Activated CD4-positive, alpha-beta memory T cell treated with anti-CD3 and anti-CD28 coated beads, Interleukin-2, amount 10 ng/mL, durations not matched to agents 7 days and 5 days (primary cell): Measurements from ENCODE around the gene TBCD. TPM values are rescaled to one million over a fixed set of nuclear protein-coding genes. Genes with fewer than 3 reads are reported as not detected.
"Not testable (repeated sequence)": the region's sequence is repeated elsewhere in the genome, so short reads cannot be mapped to it uniquely, and the experiment has no call there.

Source experiments
- CTCF ChIA-PET: fragments of 350-600 bp; sonication (Branson Sonifier 250); formaldehyde crosslinking; loops from one replicate; lab custom pipeline; 2021; ENCODE audit warnings: antibody characterized with exemption, inconsistent platforms; lab: Charles Lee
- POLR2A ChIA-PET: fragments of 350-600 bp; sonication (Branson Sonifier 250); formaldehyde crosslinking; loops from one replicate; lab custom pipeline; 2021; ENCODE audit warnings: antibody characterized with exemption; lab: Charles Lee
- DNase-seq: peaks from one replicate; pipeline ENCODE4 v3.0.0-alpha.2; 2020
- H3K27ac Mint-ChIP-seq: one replicate; pipeline ENCODE4 v1.8.0; 2021; ENCODE audit warnings: mild to moderate bottlenecking, mixed read lengths
- H3K27me3 Mint-ChIP-seq: one replicate; pipeline ENCODE4 v1.8.0; 2021; ENCODE audit warnings: mixed read lengths
- H3K36me3 Mint-ChIP-seq: one replicate; pipeline ENCODE4 v1.8.0; 2021; ENCODE audit warnings: low read depth, mixed read lengths
- H3K4me1 Mint-ChIP-seq: one replicate; pipeline ENCODE4 v1.8.0; 2021; ENCODE audit warnings: mixed read lengths
- H3K4me3 Mint-ChIP-seq: one replicate; pipeline ENCODE4 v1.8.0; 2021; ENCODE audit warnings: mild to moderate bottlenecking, mixed read lengths
- H3K9me3 Mint-ChIP-seq: one replicate; pipeline ENCODE4 v1.8.0; 2021; ENCODE audit warnings: mixed read lengths
- total RNA-seq, 2 experiments: library from RNA; stranded (reverse); gene quantifications; one replicate each; pipeline ENCODE4 v1.2.3, GENCODE V29; 2021

Gene TBCD
- total RNA-seq, 2 experiments from 2014 or later: 133 to 135 TPM

DNA sequence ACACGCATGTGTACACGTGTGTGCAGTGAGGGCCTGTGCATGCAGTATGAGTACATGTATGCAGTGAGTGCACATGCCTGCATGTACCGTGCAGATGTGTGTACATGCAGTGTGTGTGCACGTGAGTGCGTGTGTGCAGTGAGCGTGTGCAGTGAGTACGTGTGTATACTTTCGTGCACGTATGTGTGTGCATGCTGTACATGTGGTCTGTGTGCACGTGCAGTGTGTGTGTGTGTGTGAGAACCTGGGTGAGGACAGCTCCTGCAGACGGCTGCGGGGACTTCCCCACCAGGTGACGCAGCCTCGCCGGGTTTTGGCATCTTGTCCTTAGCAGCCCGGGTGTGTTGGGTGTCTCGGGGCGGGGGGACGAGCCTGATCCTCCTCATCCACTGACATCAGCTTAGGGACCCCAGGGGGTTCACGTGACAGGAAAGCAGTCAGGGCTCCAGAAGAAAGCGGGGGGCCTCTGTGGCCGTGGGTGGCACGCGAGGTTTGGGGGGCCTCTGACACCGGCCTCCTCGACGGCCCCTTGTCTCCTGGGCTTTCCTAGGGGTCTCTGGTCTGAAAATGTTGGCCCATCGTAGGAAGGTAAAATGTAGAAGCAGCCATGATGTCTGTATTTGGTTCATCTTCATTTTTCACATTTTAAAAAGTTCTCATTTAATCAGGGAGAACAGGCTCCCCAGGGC is 207.5 kb downstream of the TBCD start:
- no peak for DNase-seq
- Mint-ChIP-seq H3K4me3 (no peak overlapping the region), H3K27ac (no peak overlapping the region), H3K27me3 (no peaks in the 10 kb centered on the region), H3K36me3 (peaks cover 31% of the 10 kb centered on the region), H3K9me3 (peaks cover 13% of the 10 kb centered on the region), H3K4me1 (peaks cover 7% of the 10 kb centered on the region)
- ChIA-PET POLR2A (no interaction called here), CTCF (no interaction called here)

DNA sequence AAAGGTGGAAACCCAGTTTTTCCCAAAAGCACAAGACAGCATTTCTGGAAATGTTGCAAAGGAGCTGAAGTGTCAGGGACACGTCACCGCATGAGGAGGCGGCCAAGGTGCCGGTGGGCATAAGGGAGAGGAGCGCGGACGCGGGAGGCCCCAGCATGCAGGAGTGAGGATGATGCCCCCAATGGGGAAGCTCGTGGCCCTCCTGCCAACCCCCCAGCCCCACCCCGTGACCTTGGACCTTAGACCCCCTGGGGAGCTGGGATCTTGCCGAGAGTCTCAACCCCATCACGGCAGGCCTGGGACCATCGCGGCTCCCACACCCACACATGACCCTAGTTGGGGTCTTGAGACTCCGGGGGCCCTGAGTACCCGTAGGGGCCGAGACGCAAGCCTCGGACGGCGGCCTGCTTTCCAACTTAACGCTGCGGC is 208.1 kb downstream of the TBCD start:
- DNase-seq: no peak
- peaks cover 7% of the 10 kb centered on the region for H3K4me1 Mint-ChIP-seq
- H3K27ac Mint-ChIP-seq: no peak overlapping the region
- peaks cover 9% of the 10 kb centered on the region for H3K9me3 Mint-ChIP-seq
- POLR2A ChIA-PET: no interaction called here
- H3K27me3 Mint-ChIP-seq: no peaks in the 10 kb centered on the region
- peaks cover 25% of the 10 kb centered on the region for H3K36me3 Mint-ChIP-seq
- no peak overlapping the region for H3K4me3 Mint-ChIP-seq
- CTCF ChIA-PET: no interaction called here

DNA sequence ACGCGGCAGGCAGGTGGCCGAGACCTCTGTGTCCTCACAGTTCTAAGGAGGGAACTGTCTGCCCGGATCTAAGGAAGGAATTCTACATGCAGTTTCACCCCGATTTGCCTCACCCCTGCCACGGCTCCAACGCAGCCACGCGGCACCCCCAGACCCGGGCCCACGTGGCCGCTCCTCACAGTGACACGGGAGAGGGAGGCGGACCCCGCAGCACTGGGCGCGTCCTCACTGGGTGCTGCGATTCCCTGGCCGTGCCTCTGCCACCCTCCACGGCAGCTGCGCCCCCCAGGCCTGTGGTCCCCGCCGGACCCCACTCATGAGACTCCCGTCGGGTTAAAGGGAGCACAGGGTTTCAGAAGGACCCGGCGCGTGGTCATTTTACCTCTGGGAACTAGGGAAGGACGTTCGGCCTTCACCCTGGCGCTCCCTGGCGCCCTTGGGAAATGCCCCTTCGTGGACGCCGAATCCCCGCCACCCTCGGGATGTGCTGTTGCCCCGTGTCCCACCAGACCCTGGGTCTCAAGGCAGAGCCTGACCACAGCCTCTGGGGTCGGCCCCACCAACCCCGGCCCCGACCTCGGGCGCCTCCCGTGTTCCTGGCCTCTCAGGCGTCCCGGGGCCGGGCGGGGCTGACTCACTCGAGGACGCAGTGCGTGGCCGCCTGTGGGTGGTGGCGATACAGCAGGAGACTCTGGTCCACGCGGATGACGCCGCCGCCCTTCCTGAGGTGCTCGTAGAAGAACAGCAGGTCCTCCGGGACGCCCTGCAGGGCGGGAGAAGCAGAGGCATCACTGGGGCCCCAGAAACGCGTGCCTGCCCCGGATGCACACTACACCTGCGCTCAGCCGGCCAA is 208.8 kb downstream of the TBCD start:
- CTCF ChIA-PET: no interaction called here
- Mint-ChIP-seq H3K27me3 (no peaks in the 10 kb centered on the region), H3K4me1 (peaks cover 7% of the 10 kb centered on the region), H3K4me3 (no peak overlapping the region), H3K9me3 (peaks cover 7% of the 10 kb centered on the region), H3K27ac (no peak overlapping the region), H3K36me3 (peaks cover 18% of the 10 kb centered on the region)
- no peak for DNase-seq
- POLR2A ChIA-PET: no interaction called here

DNA sequence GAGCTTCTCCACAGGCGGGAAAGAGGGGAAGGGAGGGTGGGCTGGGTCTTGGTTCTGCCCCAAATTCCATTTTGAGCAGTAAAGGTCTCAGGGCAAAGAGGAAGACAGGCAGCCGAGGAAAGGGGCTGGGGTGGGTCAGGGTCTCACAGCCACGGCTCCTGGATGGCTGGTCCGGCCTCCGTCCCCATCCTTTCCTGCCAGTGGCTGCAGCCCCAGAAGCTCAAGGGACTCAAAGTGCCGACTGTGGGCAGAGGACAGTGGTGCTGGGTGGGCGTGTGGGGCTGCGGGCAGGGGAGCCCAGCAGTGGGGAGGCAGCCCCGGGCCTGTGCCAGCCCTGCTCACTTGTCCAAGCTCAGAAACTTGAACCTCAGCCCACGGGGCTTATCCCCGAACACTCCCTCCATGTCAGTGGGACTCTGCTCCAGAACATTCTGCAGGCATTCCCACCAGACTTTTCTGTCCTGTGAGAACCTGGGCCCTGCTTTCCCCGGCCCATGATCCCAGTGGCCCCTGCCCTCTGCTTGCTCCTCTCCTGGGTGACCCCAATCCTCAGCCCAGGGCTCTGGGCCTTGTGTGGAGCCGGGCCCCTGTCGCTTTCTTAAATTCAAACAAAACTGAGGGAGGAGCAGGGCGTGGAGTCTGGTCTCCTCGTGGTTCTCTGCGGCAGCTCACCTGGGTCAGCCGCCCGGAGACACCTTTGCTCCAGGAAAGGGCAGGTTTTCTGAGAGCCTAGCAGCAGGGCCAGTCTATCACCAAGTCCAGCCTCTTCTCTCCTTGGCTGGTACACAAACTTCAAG is 209.7 kb downstream of the TBCD start:
- ChIA-PET POLR2A (no interaction called here), CTCF (no interaction called here)
- no peak for DNase-seq
- no peak overlapping the region for H3K4me3 Mint-ChIP-seq
- peaks cover 7% of the 10 kb centered on the region for H3K4me1 Mint-ChIP-seq
- peaks cover 7% of the 10 kb centered on the region for H3K9me3 Mint-ChIP-seq
- no peaks in the 10 kb centered on the region for H3K27me3 Mint-ChIP-seq
- H3K27ac Mint-ChIP-seq: no peak overlapping the region
- peaks cover 14% of the 10 kb centered on the region for H3K36me3 Mint-ChIP-seq

DNA sequence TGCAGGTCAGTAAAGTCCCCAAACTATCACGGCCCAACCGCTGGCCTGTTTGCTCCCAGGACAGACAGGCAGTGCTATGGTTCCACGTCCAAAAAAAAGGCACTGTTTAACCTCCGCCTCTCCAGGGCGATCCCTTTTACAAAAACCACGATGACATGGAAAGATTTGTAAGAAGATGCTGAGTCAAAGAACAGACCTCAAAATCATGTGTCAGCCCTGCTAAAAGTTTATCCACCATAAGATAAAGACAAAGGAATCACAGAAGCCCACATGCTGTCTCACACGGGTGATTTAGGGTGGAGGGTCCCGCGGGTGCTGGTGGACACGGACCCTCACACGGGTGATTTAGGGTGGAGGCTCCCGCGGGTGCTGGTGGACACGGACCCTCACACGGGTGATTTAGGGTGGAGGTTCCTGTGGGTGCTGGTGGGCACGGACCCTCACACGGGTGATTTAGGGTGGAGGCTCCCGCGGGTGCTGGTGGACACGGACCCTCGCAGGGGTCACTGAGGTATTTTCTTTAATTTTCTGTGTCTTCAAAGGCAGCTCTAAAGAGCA is 210.4 kb downstream of the TBCD start:
- peaks cover 14% of the 10 kb centered on the region for H3K36me3 Mint-ChIP-seq
- CTCF ChIA-PET: no interaction called here
- POLR2A ChIA-PET: no interaction called here
- peaks cover 7% of the 10 kb centered on the region for H3K9me3 Mint-ChIP-seq
- no peaks in the 10 kb centered on the region for H3K27me3 Mint-ChIP-seq
- DNase-seq: no peak
- peaks cover 7% of the 10 kb centered on the region for H3K4me1 Mint-ChIP-seq
- no peak overlapping the region for H3K27ac Mint-ChIP-seq
- H3K4me3 Mint-ChIP-seq: no peak overlapping the region

DNA sequence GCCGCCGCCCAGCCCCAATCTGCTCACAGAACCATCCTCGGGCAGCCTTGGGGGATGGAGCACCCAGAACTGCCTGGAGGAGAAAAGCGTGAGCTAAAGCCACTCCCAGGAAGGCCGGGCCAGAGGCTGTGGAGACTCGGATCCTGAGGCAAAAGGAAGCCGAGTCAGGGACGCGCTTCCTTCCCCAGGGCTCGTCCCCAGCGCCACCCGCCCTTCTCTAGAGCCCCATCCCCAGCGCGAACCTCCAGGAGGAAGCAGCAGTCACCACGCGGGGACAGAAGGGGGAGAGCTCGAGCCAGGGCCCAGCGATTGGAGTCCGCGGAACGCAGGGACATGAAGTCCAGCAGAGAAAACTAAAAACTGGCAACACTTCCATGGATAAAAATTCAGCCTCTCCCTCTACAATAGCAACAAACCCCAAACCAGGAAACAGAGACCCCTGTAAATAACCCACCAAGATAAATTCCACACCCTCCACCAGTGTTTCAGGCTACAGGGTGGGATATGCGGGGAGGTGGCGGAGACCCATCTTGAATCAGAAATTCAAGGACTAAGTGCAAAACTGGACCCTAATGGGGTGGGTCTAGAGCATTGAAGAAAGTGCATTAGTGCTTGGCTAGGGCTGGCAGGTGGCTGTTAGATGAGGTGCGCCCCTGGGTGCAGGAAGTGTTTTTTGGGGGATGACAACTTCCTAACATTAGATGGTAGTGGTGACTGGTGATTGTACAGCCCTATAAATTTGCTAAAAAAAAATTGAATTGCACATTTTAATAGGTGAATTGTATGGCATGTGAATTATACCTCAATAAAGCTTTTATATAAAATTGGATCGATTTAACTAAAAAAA is 211.5 kb downstream of the TBCD start:
- ChIA-PET POLR2A (no interaction called here), CTCF (interaction anchor here (0.6 kb wide), 1 partner anchor 192 kb away, joined by 3 read pairs; no protein-coding TSS in a partner anchor)
- Mint-ChIP-seq H3K4me3 (no peak overlapping the region), H3K27me3 (no peaks in the 10 kb centered on the region), H3K27ac (no peak overlapping the region), H3K36me3 (peaks cover 14% of the 10 kb centered on the region), H3K4me1 (peaks cover 7% of the 10 kb centered on the region), H3K9me3 (peaks cover 7% of the 10 kb centered on the region)
- peak; percentile 50 for DNase-seq

DNA sequence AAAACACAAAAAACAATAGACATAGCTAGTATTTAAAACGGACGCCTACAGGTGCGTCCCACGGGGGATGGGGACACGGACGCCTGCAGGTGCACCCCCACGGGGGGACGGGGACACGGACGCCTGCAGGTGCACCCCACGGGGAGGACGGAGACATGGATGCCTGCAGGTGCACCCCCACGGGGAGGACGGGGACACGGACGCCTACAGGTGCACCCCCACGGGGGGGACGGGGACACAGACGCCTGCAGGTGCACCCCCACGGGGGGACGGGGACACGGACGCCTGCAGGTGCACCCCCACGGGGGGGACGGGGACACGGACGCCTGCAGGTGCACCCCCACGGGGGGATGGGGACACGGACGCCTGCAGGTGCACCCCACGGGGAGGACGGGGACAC is 212.6 kb downstream of the TBCD start:
- H3K36me3 Mint-ChIP-seq, H3K4me3 Mint-ChIP-seq, H3K4me1 Mint-ChIP-seq, H3K9me3 Mint-ChIP-seq, H3K27ac Mint-ChIP-seq, POLR2A ChIA-PET, H3K27me3 Mint-ChIP-seq, CTCF ChIA-PET, DNase-seq: not testable (repeated sequence)

DNA sequence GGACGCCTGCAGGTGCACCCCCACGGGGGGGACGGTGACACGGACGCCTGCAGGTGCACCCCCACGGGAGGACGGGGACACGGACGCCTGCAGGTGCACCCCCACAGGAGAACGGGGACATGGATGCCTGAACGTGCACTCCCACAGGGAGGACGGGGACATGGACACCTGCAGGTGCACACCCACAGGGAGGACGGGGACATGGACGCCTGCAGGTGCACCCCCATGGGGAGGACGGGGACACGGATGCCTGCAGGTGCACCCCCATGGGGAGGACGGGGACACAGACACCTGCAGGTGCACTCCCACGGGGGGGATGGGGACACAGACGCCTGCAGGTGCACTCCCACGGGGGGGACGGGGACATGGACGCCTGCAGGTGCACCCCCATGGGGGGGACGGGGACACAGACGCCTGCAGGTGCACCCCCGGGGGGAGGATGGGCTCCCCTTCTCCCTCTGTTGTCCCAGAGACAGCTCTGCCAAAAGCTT is 213.0 kb downstream of the TBCD start:
- DNase-seq: peak; percentile 10
- H3K4me1 Mint-ChIP-seq: peaks cover 7% of the 10 kb centered on the region
- H3K9me3 Mint-ChIP-seq: no peaks in the 10 kb centered on the region
- H3K36me3 Mint-ChIP-seq: peaks cover under 1% of the 10 kb centered on the region
- no peak overlapping the region for H3K27ac Mint-ChIP-seq
- no peaks in the 10 kb centered on the region for H3K27me3 Mint-ChIP-seq
- ChIA-PET POLR2A (no interaction called here), CTCF (no interaction called here)
- no peak overlapping the region for H3K4me3 Mint-ChIP-seq

DNA sequence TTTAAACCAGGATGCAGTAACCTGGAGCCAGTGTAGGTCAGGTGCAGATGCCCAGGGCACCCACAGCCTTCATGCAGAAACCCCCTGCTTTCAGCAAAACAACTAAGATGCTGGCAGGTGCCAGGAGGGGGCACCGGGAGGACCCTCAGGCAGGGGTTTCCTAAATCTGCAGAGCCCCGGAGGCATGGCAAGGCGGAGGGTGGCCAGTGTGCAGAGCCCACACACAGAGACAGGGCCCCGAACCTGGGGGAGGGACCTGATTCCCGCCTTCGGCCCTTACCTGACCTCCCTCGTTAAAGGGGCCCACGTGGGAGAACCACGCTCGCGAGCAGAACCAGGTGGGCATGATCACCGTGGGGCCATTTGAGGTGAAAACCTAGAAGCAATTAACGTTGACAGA is 213.5 kb downstream of the TBCD start:
- Mint-ChIP-seq H3K27ac (no peak overlapping the region), H3K4me1 (peaks cover 7% of the 10 kb centered on the region), H3K4me3 (no peak overlapping the region), H3K27me3 (no peaks in the 10 kb centered on the region), H3K36me3 (no peaks in the 10 kb centered on the region), H3K9me3 (no peaks in the 10 kb centered on the region)
- ChIA-PET CTCF (no interaction called here), POLR2A (no interaction called here)
- DNase-seq: peak; percentile 8

DNA sequence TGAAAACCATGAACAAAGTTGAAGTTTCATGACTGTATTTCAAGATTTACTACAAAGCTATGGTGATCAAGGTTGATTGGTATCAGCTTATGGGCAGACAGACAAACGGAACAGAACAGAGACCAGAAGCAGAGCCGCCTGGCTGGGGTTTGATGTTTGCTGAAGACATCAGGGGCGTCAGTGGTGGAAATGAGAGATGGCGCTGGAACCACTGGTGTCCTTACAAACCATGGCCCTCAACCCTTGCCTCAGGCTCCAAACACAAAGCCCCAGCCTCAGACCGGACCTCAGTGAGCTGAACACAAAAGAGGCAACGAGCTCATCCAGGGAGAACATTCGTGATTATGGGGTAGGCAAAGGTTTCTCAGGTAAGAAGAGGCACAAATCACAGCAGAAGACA is 214.6 kb downstream of the TBCD start:
- peaks cover 7% of the 10 kb centered on the region for H3K4me1 Mint-ChIP-seq
- no peaks in the 10 kb centered on the region for H3K9me3 Mint-ChIP-seq
- no peaks in the 10 kb centered on the region for H3K36me3 Mint-ChIP-seq
- ChIA-PET CTCF (no interaction called here), POLR2A (no interaction called here)
- no peak overlapping the region for H3K27ac Mint-ChIP-seq
- H3K27me3 Mint-ChIP-seq: no peaks in the 10 kb centered on the region
- no peak overlapping the region for H3K4me3 Mint-ChIP-seq
- no peak for DNase-seq

DNA sequence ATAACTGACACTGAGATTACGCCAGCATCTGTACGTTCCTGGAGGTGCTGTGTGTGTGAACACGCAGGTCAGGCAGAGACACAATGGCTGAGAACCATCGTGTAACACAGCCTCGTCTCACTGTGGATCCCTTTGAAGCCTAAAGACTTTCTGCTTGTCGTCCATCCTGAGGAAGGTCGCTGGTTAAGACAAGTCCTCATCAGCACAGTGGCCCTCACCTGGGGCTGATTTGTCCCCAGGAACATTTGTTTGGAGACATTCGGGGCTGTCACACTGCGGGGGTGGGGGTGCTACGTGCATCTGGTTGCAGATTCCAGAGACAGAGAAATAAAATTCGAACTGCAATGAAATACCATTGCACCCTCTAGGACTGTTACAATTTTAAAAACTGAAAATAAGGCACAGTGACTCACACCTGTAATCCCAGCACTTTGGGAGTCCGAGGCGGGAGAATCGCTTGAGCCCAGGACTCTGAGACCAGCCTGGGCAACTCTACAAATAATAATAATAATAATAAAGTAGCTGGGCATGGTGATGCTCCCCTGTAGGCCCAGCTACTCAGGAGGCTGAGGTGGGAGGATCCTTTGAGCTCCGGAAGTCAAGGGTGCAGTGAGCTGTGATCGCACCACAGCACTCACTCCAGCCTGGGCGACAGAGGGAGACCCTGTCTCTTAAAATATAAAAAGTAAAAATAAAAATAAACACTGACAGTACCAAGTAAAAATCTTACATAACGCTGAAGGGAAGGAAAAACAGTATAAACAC is 215.6 kb downstream of the TBCD start:
- H3K36me3 Mint-ChIP-seq: no peaks in the 10 kb centered on the region
- CTCF ChIA-PET: no interaction called here
- no peak overlapping the region for H3K27ac Mint-ChIP-seq
- H3K4me3 Mint-ChIP-seq: no peak overlapping the region
- H3K27me3 Mint-ChIP-seq: no peaks in the 10 kb centered on the region
- peaks cover 7% of the 10 kb centered on the region for H3K4me1 Mint-ChIP-seq
- POLR2A ChIA-PET: no interaction called here
- no peaks in the 10 kb centered on the region for H3K9me3 Mint-ChIP-seq
- no peak for DNase-seq
